HG03520 (cell line): Measurements from ENCODE around the gene TRPV3.
"Not testable (repeated sequence)": the region's sequence is repeated elsewhere in the genome, so short reads cannot be mapped to it uniquely, and the experiment has no call there.

Experiments used
- ATAC-seq: cut with Tn5 transposase; IDR thresholded peaks from one replicate; pipeline ENCODE4 v1.9.1; 2021; ENCODE audit warnings: mild to moderate bottlenecking, moderate library complexity; ENCODE audit not compliant: unreplicated experiment

TRPV3 gene

DNA sequence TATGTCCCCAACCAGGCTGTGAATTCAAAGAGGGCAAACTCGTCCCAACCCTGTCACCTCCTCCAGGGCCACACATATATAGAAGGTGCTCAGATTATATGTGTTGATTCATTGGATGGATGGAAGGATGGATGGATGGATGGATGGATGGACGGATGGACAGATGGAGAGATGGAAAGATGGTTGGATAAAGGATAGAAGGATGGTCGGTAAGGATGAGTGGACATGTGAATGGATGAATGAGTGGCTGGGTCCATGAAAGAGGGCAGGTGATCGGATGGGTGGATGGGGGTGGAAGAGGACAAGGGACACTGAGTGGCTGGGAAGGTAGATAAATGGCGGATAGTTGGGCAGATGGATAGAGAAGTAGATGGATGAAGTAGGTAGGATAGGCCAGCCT is 30.1 kb downstream of the TRPV3 start:
- ATAC-seq, result no peak

DNA sequence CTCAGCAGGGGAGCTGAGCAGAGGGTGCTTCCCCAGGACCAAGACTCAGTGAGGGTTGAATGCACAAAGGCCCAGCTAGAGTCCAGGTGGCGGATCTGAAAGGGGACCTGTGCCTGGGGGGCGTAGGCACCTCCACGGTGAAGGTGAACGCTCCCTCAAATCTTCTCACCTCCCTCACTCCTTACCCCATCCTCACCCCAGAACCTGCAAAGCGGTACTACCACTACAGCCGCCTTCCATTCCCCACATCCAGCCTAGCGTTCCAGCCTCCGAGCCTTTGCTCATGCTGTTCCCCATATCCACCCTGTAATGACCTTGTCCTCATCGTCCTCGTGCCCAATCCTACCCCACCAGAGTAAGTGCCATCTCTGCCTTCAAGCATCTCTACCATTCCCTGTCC is 30.6 kb downstream of the TRPV3 start:
- ATAC-seq, result no peak

DNA sequence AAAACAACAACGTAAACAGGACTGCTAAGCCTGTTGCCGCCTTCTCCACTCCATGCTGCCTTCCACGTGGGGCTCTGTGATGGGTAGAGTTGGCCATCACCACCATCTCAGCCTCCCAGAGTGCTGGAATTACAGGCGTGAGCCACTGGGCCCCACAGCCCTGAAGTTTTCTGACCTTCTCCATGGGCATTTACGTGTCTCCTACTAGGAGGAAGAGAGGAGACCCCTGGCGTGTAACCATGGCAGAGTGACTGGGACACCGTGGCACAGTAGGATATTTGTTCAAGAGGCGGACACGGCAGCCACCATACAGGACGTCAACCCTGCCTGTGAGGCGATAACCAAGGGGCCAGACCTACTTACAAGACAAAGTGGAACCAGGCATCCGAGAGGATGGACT is 31.1 kb downstream of the TRPV3 start:
- ATAC-seq, result no peak

DNA sequence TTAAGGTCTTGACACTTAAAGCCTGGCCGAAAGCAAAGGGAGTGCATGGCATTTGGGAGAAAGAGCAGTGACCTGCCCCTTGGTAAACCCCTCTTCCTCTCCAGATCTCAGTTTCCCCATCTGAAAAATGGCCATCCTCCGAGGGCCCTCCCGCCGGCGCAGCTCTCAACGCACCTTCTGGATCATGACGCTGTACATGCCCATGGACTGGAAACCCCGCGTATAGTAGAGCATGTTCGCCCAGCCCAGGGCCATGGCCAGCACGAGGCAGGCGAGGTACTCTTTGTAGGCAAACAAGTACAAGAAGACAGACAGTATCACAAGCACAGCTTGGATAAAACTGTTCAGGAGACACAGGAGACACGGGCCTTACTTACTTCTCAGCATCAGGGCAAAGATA is 33.6 kb downstream of the TRPV3 start:
- no peak for ATAC-seq

DNA sequence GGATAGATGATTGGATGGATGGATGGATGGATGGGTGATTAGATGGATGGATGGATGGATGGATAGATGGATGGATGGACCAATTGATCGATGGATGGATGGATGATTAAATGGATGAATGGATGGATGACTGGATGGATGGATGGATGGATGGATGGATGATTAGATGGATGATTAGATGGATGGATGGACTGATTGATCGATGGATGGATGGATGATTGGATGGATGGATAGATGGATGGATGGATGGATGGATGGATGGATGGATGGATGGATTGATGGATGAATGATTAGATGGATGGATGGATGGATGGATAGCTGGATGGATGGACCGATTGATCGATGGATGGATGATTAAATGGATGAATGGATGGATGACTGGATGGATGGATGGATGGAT is 38.1 kb downstream of the TRPV3 start:
- not testable (repeated sequence) for ATAC-seq

DNA sequence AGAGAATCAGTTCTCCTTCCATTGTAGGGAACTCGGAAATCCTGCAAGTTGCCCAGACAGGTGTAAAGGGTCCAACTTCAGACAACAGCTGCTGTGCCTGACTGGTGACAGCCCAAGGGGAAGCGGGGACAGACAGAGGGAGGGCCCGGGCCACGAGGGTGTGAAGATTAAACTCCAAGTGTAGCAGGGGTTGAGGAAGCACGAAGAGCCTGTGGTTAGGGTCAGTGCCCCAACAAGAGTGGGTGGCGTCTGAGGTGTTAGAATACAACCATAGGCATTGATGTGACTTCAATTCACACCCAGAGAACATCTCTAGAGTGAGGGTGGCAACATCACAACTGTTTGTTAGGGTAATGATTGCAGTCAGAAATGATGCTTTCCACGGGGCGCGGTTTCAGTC is 42.7 kb downstream of the TRPV3 start:
- no peak for ATAC-seq

DNA sequence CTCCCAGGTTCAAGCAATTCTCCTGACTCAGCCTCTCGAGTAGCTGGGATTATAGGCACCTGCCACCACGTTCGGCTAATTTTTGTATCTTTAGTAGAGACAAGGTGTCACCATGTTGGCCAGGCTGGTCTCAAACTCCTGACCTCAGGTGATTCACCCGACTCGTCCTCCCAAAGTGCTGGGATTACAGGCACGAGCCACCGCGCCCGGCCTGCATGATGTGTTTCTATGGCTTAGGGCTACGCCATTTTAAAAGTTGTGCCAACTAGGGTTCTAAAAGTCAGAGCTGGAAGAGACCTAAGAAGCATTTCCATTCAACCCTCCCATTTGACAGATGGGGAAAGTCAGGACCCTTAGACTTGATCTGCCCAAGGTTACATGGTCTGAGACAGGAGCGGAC is 43.4 kb downstream of the TRPV3 start:
- not testable (repeated sequence) for ATAC-seq

DNA sequence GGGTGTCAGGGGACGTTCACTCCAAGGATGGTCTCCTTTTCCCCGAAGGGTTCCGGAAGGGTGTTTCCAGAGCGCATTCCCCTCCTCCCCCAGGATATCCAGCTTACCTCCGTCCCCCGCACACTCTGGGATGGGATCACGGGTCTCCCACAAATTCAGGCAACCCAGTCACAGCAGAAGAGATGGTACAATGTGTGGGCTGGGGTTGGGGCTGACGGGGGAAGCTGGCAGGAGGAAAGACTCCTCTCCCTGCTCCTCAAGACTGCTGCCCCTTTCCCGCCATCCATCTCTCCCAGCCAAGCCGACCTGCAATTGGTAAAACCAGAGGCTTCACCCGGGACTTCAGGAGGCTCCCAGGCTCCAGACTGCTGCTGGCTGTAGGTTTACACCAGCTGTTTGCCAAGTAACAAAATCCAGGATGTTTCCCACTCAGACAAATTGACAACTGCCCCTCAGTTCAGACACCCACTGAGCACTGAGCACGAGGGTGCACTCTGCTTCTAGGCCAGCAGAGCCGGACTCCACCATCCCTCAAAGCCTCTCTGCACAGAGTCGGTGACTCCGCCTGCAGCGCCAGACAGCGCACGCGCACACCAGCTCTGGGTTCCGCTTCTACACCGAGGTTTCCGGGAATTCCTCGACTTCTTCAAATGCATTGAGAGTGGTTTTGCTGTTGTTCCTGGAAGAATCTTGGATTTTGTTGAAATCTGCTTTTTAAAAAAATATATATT is 44.1 kb downstream of the TRPV3 start:
- no peak for ATAC-seq

DNA sequence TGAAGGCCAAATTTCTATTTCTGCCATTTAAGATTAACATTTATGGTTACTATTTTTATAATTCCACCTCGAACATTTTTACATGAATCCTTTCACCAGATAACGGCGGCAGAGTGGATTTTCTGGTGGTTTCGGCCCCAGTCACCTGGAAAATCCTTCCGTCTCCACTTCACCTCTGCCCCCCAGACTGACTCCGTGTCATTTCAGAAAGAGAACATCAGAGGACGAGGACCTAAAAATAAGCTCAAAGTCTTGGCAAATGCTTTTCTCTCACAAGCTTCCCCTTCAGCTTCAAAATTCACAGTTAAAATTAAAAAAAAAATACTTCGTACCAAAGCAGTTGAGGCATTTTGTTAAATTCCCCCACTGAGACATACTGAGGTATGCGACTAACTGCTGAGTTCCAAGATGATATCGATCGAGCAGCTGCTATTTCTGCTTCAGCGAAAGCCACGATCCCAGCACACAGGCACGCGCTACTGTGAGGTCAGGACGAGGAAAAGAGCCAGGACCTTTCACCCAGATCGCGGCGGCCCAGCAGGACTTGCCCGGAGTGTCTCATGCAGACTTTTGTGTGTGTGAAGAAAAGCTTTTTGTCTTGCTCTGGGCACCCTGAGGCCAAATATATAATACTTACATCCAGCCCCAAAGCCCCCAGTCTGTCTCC is 45.0 kb downstream of the TRPV3 start:
- no peak for ATAC-seq

DNA sequence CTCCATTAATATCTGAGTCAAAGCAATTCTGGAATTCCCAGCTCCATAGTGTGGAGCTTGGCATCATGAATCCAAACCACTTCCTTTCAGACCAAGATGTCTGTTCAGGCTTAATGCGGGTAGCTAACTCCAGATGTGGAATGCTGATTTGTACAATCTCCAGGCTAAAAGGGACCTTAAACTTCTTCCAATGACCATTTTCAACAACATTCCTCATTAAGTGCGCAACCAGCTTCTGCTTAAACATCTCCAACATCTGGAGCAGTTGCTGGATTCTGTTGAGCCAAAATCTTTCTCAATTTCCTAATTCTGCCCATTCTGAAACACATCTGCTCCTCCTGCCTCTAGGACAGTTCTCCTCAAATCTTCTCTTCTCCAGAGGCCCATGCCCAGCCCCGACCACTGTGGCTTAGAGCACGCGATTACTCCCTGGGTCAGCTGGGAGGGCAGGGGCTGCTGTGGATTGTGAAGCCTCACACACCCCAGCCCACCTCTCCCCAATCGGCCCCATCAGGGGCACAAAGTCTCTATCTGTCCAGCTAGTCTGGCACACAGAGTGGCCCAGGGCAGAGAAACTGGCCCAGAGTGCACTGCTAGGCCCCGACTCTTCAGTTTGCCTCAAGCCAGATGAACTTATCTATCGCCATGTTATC is 45.6 kb downstream of the TRPV3 start:
- ATAC-seq, result no peak

DNA sequence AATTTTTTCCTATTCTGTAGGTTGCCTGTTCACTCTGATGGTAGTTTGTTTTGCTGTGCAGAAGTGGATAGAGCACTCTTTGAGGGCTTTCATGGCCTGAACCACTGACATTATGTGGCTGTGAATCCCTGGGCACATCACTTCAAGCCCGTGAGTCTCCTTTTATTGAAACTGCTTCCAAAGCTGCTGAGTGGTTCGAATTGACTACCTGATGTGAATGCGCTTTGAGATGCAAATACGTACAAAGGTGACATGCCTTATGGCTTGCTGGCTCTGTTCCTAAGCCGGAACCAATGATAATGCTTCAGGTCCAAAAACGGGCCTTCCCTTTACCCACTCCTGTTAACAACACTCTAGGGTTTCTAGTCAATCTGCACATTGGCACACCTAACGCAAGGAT is 47.5 kb downstream of the TRPV3 start:
- no peak for ATAC-seq

DNA sequence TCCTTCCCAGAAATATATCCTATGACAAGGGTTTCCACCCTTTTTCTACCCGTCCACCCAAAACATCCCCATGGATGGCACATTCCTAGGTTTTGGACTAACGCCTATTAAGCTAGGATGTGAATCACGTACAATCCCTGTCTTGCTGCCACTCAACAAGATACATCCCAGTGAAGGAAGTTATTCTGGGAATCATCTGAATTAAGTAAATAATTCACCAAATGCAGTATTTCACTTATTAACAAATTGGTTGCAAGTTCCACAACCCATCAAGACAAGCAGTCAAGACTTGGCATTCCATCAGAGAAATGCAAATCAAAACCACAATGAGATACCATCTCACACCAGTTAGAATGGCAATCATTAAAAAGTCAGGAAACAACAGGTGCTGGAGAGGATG is 49.7 kb downstream of the TRPV3 start:
- no peak for ATAC-seq

DNA sequence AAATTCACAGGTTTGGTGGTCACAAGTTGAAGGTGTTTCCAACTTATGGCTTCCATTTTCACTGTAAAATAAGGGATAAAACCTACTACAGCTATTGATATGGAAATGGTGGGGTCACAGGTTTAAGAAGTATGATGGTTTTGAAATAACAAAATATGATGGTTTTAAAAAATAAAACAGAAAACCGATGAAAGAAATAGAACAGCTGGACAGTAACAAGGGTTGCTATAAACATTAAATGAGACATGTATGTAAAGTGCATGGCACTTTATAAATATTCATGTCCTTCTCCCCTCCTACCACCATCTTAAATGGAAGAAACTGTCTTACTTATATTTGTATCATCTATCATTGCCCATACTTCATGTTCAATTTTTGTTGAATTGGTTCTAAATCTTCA is 50.5 kb downstream of the TRPV3 start:
- ATAC-seq, result no peak

DNA sequence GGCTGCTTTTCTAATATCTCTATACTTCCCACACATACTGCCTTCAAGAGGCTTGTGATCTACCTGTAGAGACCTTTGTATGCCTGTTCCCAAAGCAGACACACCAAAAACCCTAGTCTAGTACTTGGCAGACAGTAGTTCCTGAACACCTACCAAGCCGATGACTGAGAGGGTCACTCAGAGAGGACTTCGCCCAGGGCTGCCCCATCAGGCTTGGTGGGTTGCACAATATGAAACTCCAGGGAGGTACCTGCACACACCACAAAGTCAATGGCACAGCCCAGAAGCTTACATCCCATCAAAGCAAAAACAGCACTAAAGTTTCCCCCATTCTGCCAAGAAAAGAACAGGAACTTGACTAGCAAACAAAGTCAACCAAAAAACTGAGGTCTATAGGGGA is 51.6 kb downstream of the TRPV3 start:
- no peak for ATAC-seq

DNA sequence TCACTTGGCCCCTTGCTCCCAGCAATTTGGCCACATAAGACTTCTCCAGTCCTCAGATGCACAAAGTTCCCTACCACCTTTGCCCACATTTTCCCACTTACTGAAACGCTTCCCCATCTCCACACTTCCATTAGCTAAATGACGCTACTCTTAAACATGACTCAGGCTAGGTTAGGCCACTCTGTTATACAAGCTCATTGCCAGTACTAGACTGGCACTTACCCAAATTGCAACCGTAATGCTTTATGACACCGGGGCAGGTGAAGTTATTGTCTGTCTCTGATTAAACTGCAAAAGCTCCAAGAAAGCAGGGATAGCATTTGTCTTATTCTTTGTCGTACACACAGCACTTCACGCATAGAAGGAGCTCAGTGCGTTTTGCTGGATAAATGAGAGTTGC is 52.6 kb downstream of the TRPV3 start:
- no peak for ATAC-seq

DNA sequence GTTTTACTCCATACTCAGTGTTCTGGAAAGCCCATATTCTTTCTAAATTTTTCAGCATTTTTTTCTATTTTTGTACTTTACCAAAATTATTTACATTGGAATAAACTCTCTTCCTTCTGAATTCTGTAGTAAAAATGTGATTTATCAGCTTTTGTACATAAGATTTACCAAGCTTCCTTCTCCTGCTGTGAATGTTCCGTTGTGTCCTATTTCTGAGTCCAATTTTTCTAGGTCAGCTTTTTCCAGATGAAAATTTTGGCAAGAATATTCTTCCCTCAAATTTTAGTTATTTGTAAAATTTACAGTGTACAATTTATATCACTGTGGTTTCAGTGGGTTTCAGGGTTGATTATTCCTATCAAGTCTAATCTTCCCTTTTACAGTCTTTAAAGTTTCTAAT is 54.3 kb downstream of the TRPV3 start:
- no peak for ATAC-seq

DNA sequence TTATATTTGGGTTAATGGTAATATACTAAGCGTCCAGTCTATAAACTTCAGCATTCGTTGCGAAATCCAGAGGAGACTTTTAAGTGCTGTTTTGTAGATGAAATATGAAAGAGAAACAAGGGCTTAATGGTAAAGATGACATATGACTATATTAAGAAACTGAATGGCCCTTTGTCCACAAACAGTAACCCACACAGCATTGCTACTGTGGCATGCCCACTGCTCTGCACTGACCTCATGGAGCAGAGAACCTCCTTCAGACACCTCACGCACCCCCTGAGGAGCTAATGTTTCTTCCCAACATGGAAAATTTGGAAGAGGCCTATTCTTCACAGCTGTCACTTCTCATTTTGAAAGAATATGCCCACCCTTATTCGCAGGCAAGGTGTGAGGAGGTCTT is 55.1 kb downstream of the TRPV3 start:
- ATAC-seq, result no peak

DNA sequence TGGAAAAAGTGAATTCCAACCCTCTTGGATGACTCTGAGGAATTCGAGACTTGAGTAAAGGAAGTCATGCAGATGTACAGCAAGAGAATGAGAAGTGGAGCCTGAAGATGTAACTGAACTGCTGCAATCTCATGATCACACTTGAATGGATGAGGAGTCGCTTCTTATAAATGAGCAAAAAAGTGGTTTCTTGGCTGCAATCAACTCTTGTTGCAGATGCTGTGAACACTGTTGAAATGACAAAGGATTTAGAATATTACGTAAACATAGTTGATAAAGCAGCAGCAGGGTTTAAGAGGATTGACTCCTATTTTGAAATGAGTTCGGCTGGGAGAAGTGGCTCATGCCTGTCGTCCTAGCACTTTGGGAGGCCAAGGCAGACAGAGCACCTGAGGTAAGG is 56.3 kb downstream of the TRPV3 start:
- ATAC-seq, result no peak

DNA sequence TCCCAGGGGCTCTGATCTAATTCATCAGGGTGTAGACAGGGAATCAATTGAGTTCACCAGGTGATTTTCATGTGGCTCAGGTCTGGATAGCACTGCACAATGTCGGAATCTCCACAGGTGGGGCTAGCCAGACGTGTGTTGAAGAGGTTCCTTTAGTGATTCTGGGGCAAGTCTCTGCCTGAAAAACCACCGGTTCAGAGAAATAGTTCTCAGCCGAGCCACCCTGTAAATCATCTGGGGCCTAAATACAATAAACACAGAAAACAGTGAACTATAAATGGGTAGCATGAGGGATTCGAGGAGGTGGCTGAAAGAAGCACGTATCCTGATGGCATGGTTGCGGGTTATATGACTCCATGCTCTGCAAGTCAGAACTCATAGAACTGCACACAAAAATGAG is 60.5 kb downstream of the TRPV3 start:
- no peak for ATAC-seq

DNA sequence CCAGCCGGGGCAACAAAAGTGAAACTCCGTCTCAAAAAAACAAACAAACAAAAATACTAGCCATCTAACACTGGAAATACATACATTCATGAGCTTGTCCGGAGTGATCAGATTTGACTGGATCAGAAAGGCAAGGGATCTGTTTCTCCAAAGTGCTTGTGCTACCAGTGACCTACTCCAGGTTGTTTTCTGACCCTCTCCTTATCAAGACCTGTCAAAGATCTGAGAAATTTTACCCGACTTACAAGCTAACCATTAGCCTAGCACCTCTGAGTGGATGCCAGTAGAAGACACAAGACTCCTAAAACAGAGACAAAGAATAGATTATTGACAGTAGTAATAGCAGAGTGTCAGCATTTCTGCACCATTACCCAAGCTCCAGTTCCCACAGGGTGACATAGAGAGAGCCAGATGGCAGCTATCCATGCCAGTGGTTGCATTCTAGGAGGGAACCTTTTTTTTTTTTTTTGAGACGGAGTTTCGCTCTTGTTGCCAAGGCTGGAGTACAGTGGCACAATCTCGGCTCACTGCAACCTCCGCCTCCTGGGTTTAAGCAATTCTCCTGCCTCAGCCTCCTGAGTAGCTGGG is 72.0 kb downstream of the TRPV3 start:
- no peak for ATAC-seq

DNA sequence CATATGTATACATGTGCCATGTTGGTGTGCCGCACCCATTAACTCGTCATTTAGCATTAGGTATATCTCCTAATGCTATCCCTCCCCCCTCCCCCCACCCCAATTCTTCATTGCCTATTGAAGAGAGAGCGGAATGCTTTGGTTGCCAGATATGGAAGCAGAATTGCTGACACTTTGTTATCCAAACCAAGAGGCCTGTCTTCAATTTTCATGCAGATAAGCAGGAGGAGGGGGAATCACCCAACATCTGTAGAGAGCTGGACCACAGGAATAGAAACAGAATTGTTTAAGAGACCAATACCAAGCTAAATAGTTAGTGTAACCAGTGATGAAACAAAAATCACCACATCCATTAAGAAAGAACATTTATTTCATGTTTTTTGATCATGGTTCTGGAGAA is 74.8 kb downstream of the TRPV3 start:
- ATAC-seq, result no peak

DNA sequence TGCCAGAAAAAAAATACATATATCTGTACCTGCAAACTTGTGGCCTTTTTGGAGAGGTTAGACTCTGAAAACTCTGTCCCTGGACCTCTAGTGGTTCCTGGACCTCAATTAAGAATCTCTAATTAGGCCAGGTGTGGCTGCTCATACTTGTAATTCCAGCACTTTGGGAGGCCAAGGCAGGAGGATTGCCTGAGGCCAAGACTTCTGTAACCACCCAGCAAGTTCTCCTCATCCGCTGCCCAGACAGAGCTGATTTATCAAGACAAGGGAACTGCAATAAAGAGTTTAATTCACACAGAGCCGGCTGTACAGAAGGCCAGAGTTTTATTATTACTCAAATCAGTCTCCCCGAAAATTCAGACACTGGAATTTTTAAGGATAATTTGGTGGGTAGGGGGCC is 77.6 kb downstream of the TRPV3 start:
- ATAC-seq, result no peak
